Liver (tissue), 9 donors: ENCODE measurements around the gene ABHD2. TPM values are rescaled to one million over a fixed set of nuclear protein-coding genes. Genes with fewer than 3 reads are reported as not detected.

Experiments used
- DNase-seq: peaks from one replicate; pipeline ENCODE4 v3.0.0-alpha.2; 2017; ENCODE audit warnings: low spot score
- H3K27ac ChIP-seq, 2 donors: one replicate each; pipeline ENCODE4 v1.7.0; 2013; ENCODE audit warnings: inconsistent platforms in 2 of 2, low read length in 2 of 2, control low read depth in 1 of 2, low read depth in 1 of 2, mild to moderate bottlenecking in 1 of 2
- H3K27me3 ChIP-seq, 4 donors: one replicate each; pipeline versions ENCODE4 v1.6.1 to v1.7.0; 2013; ENCODE audit warnings: low read length in 3 of 4, inconsistent platforms in 1 of 4, mild to moderate bottlenecking in 1 of 4, moderate library complexity in 1 of 4; ENCODE audit not compliant: control insufficient read depth in 4 of 4, insufficient read depth in 4 of 4
- H3K36me3 ChIP-seq, 4 donors: one replicate each; pipeline versions ENCODE4 v1.6.1 to v1.7.0; 2013; ENCODE audit warnings: low read length in 3 of 4, mild to moderate bottlenecking in 3 of 4, low read depth in 1 of 4, moderate library complexity in 1 of 4; ENCODE audit not compliant: control insufficient read depth in 4 of 4, insufficient read depth in 3 of 4
- H3K4me1 ChIP-seq, 4 donors: one replicate each; pipeline versions ENCODE4 v1.6.1 to v1.7.0; 2013; ENCODE audit warnings: low read length in 3 of 4, mild to moderate bottlenecking in 3 of 4, moderate library complexity in 1 of 4; ENCODE audit not compliant: control insufficient read depth in 4 of 4, insufficient read depth in 4 of 4
- H3K4me3 ChIP-seq, 3 donors: one replicate each; pipeline versions ENCODE4 v1.6.1 to v1.7.0; 2013; ENCODE audit warnings: low read length in 3 of 3, control low read depth in 1 of 3, low read depth in 1 of 3, mild to moderate bottlenecking in 1 of 3
- H3K9ac ChIP-seq, 2 donors: one replicate each; pipeline ENCODE4 v1.7.0; 2013; ENCODE audit warnings: low read length in 2 of 2, mild to moderate bottlenecking in 2 of 2, moderate library complexity in 2 of 2, control low read depth in 1 of 2, low read depth in 1 of 2
- H3K9me3 ChIP-seq, 4 donors: one replicate each; pipeline versions ENCODE4 v1.6.1 to v1.7.0; 2013; ENCODE audit warnings: low read length in 3 of 4; ENCODE audit not compliant: control insufficient read depth in 4 of 4
- CTCF ChIP-seq: fragments of 150-350 bp; IDR thresholded peaks from 2 replicates; pipeline ENCODE4 v1.5.1; 2017; ENCODE audit warnings: improper control_type of control experiment, low read depth, low read length; ENCODE audit not compliant: missing input control
- FOXA1 ChIP-seq: IDR thresholded peaks from 2 replicates; pipeline ENCODE4 v1.6.1; 2016; ENCODE audit warnings: antibody characterized with exemption
- FOXA2 ChIP-seq: IDR thresholded peaks from 2 replicates; pipeline ENCODE4 v1.6.1; 2016; ENCODE audit warnings: antibody characterized with exemption
- GABPA ChIP-seq, 2 donors: IDR thresholded peaks in 1 of 2; conservative IDR thresholded peaks in 1 of 2; 2 replicates each; pipeline ENCODE4 v1.6.1; 2016; ENCODE audit warnings: antibody characterized with exemption in 2 of 2, mild to moderate bottlenecking in 1 of 2, moderate library complexity in 1 of 2
- HNF4A ChIP-seq, 2 donors: conservative IDR thresholded peaks; 2 replicates each; pipeline ENCODE4 v1.6.1; 2016; ENCODE audit warnings: antibody characterized with exemption in 2 of 2, mild to moderate bottlenecking in 2 of 2
- HNF4G ChIP-seq: IDR thresholded peaks from 2 replicates; pipeline ENCODE4 v1.6.1; 2016; ENCODE audit warnings: antibody characterized with exemption
- MAX ChIP-seq: IDR thresholded peaks from 2 replicates; pipeline ENCODE4 v1.6.1; 2016; ENCODE audit warnings: antibody characterized with exemption
- RAD21 ChIP-seq, 2 donors: IDR thresholded peaks; 2 replicates each; pipeline ENCODE4 v1.6.1; 2016; ENCODE audit warnings: antibody characterized with exemption in 2 of 2, mild to moderate bottlenecking in 2 of 2
- REST ChIP-seq: IDR thresholded peaks from 2 replicates; pipeline ENCODE4 v1.6.1; 2016; ENCODE audit warnings: antibody characterized with exemption, mild to moderate bottlenecking
- SP1 ChIP-seq: IDR thresholded peaks from 2 replicates; pipeline ENCODE4 v1.6.1; 2018; ENCODE audit warnings: antibody characterized with exemption, mild to moderate bottlenecking
- YY1 ChIP-seq: IDR thresholded peaks from 2 replicates; pipeline ENCODE4 v1.6.1; 2016; ENCODE audit warnings: antibody characterized with exemption, mild to moderate bottlenecking
- ZBTB33 ChIP-seq: IDR thresholded peaks from 2 replicates; pipeline ENCODE4 v1.6.1; 2016; ENCODE audit warnings: antibody characterized with exemption
- WGBS: extraction: QIAGEN DNeasy Blood & Tissue Kit; methylation state at CpG from one replicate; pipeline ENCODE4 v1.1.7; 2013; 5-methylcytosine and 5-hydroxymethylcytosine counted together
- polyA plus RNA-seq, 2 donors: library from polyadenylated mRNA; stranded (reverse) in 1 of 2; unstranded in 1 of 2; fragments of 200-250 nt in 1 of 2; fragments of >200 nt in 1 of 2; fragmentation: Nextera tagmentation in 1 of 2; extraction: Ambion mirVana in 1 of 2; gene quantifications; one replicate each; pipeline versions ENCODE4 v1.2.1 to v1.2.3, GENCODE V29; 2013 to 2015
- total RNA-seq, 2 donors: library from RNA; depleted of rRNA; stranded (reverse); fragments of >200 nt; gene quantifications; one replicate each; pipeline ENCODE4 v1.2.3, GENCODE V29; 2014
- donor health status: healthy.
- donor health status: healthy.
- donor health status: healthy.
- donor health status: healthy.
- donor health status: healthy.

ABHD2 gene
- total and polyA plus RNA-seq, 4 donors, result 34.6 to 663 (median 65.1) TPM

- H3K27me3 ChIP-seq, result no peaks in the 10 kb centered on the region
- 75% methylated on average over 2 of the region's 2 CpGs for WGBS
- H3K4me3 ChIP-seq, result no peak overlapping the region
- no peaks in the 10 kb centered on the region for H3K4me1 ChIP-seq
- no peak for DNase-seq
- H3K27ac ChIP-seq, result no peak overlapping the region
- H3K9me3 ChIP-seq, result no peaks in the 10 kb centered on the region
- H3K36me3 ChIP-seq, result no peaks in the 10 kb centered on the region
- TF ChIP-seq MAX (no peak), ZBTB33 (no peak), HNF4A (conservative IDR thresholded peaks at IDR 0.05) (no peak)
- no peak overlapping the region for H3K9ac ChIP-seq
These were observed 36.4 kb upstream of the ABHD2 start for GRCh38 chr15:89051875-89052274.

- TF ChIP-seq GABPA (IDR thresholded peaks at IDR 0.05 in 1 of 2, conservative IDR thresholded peaks at IDR 0.05 in 1 of 2) (no peak), SP1 (no peak), YY1 (no peak), HNF4G (no peak), REST (no peak), FOXA1 (no peak), MAX (no peak), CTCF (no peak), RAD21 (IDR thresholded peaks at IDR 0.05) (no peak), FOXA2 (no peak)
- Histone ChIP-seq H3K9ac (no peak overlapping the region), H3K9me3 (no peaks in the 10 kb centered on the region), H3K4me1 (no peaks in the 10 kb centered on the region), H3K36me3 (no peaks in the 10 kb centered on the region), H3K27me3 (no peaks in the 10 kb centered on the region), H3K4me3 (no peak overlapping the region), H3K27ac (no peak overlapping the region)
- WGBS, result 81% methylated on average over 3 of the region's 3 CpGs
- no peak for DNase-seq
These were observed 35.8 kb upstream of the ABHD2 start for GRCh38 chr15:89052474-89052873.
